ENCODE results near the gene ADAMTS2. TPM values are rescaled to one million over a fixed set of nuclear protein-coding genes. Genes with fewer than 3 reads are reported as not detected.
A peak's percentile ranks its signal among the peaks of the same experiment; 100 is the strongest.

The ADAMTS2 gene
- not detected in 2 replicates for total RNA-seq

DNA sequence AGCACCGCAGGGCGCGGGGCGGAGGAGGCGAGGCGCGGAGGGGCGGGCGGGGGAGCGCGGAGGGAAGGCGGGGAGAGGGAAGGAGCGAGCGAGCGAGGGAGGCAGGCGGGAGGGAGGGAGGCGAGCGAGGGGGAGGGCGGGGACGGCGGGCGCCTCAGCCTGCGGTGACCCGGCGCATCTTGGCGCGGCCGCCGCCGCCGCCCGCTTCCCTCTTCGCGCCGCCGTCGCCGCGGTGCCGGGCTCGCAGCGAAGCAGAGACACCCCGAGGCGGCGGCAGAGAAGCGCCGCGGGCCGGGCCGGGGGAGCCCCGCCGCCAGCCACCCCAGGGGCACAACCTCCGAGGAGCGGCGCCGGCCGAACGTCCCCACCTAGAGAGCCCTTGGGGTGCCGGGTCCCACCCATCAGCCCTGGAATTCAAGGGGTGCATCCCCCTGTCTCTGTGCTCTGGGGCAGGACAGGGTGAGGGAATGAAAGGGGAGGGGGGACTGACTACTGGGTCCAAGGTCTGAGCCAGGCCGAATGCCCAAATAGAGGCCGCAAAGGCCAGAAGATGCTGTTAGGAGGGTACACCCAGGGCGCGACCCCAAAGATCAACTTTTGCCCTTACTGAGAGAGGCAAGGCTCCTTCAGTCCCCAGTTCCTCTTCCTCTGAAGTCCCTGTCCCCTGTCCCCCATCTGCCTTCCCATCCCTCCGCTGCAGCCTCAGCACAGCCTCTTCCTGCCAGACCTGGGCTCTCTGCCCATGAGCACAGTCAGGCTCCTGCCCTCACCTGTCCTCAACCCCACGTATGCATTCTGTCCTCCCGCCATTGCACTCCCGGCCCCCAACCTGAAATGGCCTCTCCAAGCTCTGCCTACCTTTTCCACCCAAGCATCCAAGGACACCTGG, at the start of gene ADAMTS2:
Gene ADAMTS2 (minus strand): TSS at position 29 of the 889 bp plus-strand sequence. CDS start 133 bp downstream, outside the sequence.
- DNase-seq (no peak), ATAC-seq (ENCODE audit: low read depth) (no peak)
- intact Hi-C loops (cut with micrococcal nuclease) = no loop called here
- H3K4me1 Mint-ChIP-seq = peaks cover 18% of the 10 kb centered on the region
- POLR2A ChIA-PET = no interaction called here
- CTCF ChIA-PET = no interaction called here
- H3K9me3 Mint-ChIP-seq = no peaks in the 10 kb centered on the region
- H3K27me3 Mint-ChIP-seq = peaks cover 43% of the 10 kb centered on the region
- no peaks in the 10 kb centered on the region for H3K36me3 Mint-ChIP-seq (ENCODE audit: low read depth)
- H3K4me3 Mint-ChIP-seq = peak within 1 kb of the TSS; percentile 21
- no peak within 1 kb of the TSS for H3K27ac Mint-ChIP-seq
- TF ChIP-seq, protein P1, sequence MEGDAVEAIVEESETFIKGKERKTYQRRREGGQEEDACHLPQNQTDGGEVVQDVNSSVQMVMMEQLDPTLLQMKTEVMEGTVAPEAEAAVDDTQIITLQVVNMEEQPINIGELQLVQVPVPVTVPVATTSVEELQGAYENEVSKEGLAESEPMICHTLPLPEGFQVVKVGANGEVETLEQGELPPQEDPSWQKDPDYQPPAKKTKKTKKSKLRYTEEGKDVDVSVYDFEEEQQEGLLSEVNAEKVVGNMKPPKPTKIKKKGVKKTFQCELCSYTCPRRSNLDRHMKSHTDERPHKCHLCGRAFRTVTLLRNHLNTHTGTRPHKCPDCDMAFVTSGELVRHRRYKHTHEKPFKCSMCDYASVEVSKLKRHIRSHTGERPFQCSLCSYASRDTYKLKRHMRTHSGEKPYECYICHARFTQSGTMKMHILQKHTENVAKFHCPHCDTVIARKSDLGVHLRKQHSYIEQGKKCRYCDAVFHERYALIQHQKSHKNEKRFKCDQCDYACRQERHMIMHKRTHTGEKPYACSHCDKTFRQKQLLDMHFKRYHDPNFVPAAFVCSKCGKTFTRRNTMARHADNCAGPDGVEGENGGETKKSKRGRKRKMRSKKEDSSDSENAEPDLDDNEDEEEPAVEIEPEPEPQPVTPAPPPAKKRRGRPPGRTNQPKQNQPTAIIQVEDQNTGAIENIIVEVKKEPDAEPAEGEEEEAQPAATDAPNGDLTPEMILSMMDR (IDR thresholded peaks at IDR 0.05) = no peak

DNA sequence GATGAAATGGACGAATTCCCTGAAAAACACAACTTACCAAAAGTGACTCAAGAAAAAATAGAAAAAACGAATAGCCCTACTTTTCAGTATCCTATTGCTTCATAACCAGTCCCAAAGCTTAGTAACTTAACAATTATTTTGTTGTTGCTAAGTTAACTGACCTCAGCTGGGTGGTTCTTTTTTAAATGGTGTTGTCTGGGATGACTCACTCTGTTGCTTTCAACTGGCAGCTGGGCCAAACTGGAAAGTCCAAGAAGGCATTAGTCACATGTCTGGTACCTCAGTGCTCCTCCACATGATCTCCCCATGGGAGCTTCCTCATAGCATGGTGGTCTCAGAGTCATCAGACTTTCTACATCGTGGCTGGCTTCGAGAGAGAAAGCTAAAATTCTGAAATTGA, 47.8 kb upstream of the ADAMTS2 start:
- DNase-seq (no peak), ATAC-seq (ENCODE audit: low read depth) (no peak)
- Mint-ChIP-seq H3K4me1 (no peaks in the 10 kb centered on the region), H3K27ac (no peak overlapping the region), H3K27me3 (peaks cover 3% of the 10 kb centered on the region), H3K9me3 (peaks cover 33% of the 10 kb centered on the region), H3K4me3 (no peak overlapping the region), H3K36me3 (ENCODE audit: low read depth) (peaks cover 5% of the 10 kb centered on the region)
- ChIA-PET CTCF (no interaction called here), POLR2A (no interaction called here)
- intact Hi-C loops (cut with micrococcal nuclease) = no loop called here
- TF ChIP-seq, protein P1 (IDR thresholded peaks at IDR 0.05) = no peak

DNA sequence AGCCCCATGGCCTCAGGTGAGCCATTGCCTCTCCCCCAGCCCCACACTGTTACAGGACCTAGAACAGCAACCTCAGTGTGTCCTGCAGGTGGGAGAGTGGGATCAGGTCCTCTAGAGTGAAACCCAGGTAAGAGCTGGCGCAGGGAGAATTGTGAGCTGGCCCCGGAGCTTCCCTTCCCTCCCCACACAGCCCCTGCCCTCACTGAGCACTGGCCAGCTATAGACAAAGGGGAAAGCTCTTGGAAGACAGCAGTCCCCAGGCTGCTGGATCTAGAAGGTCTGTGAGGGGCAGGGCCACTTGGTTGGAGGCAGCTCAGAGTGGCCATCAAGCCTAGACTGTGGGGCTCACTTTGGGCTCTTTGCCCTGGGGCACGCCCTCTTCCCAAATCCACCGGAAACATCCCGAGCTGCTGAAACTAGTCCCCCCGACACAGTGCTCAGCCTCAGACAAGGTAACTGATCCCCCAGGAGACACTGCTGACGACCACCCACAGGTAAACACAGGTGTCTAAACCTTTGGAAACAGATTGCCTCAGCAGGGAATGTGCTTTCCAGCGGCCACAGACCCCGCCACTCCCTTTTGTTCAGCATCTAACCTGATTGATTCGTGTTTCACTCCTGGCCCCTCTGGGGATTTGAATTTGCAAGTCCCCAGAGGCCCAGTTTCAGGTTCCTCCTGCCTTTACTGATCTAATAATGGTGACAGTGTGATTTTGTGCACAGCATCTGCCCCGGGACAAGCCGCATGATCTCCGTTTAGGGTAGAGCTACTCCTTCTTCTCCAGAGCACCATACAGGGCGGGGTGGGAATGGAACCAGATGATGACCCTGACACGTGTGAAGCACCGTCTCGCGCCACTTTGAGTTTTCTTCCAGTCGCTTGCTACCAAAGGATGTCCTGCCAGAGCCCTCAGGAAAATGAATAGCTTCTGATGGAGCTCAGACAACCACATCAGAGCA, 42.2 kb upstream of the ADAMTS2 start:
- ChIA-PET CTCF (no interaction called here), POLR2A (no interaction called here)
- intact Hi-C loops (cut with micrococcal nuclease) = no loop called here
- peaks cover 3% of the 10 kb centered on the region for H3K4me1 Mint-ChIP-seq
- no peak overlapping the region for H3K4me3 Mint-ChIP-seq
- peaks cover 5% of the 10 kb centered on the region for H3K36me3 Mint-ChIP-seq (ENCODE audit: low read depth)
- peaks cover 12% of the 10 kb centered on the region for H3K27me3 Mint-ChIP-seq
- H3K27ac Mint-ChIP-seq = no peak overlapping the region
- DNase-seq = no peak
- TF ChIP-seq, protein P1 (IDR thresholded peaks at IDR 0.05) = no peak
- no peak for ATAC-seq (ENCODE audit: low read depth)
- H3K9me3 Mint-ChIP-seq = peaks cover 23% of the 10 kb centered on the region

DNA sequence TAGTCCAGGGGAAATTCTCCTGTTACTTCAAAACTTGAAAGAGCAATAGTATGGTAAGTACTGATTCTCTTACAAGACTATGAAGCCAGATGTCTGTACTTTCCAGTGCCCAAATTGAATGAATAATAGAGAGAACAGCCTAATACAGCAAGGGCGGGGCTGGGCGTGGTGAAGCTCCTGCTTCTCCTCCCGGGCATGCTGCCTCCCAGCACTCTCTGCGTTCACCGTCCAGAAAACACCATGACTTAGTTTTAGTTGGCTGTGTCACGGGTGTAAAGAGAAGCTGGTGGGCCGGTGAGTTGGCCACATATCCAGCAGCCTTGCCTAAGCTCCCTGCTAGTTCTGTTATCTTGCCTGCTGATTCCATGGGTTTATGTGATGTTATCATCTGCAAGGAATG, 40.7 kb upstream of the ADAMTS2 start:
- CTCF ChIA-PET = no interaction called here
- intact Hi-C loops (cut with micrococcal nuclease) = no loop called here
- POLR2A ChIA-PET = no interaction called here
- no peak for ATAC-seq (ENCODE audit: low read depth)
- TF ChIP-seq, protein P1 (IDR thresholded peaks at IDR 0.05) = no peak
- no peak for DNase-seq
- peaks cover 3% of the 10 kb centered on the region for H3K4me1 Mint-ChIP-seq
- peaks cover 20% of the 10 kb centered on the region for H3K9me3 Mint-ChIP-seq
- H3K27ac Mint-ChIP-seq = no peak overlapping the region
- peaks cover 4% of the 10 kb centered on the region for H3K36me3 Mint-ChIP-seq (ENCODE audit: low read depth)
- no peak overlapping the region for H3K4me3 Mint-ChIP-seq
- peaks cover 12% of the 10 kb centered on the region for H3K27me3 Mint-ChIP-seq

DNA sequence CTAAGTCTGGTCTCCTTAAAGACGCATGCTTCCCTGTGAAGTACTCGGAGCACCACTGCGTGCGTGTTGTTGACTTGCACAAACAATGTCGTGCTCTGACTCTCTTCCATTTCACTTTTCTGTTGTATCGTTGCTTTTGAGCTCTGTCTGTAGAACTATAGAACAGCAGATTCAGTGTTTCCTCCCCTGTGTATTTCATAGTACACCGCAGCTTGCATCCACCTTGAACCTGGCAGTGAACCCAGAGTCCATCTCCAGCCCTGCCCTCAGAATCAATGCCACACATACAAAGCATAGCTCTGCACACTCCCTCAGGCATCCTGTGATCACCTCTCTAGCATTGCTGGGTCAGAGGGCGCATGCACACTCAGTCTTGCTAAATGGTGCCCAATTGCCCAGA, 37.2 kb upstream of the ADAMTS2 start:
- ChIA-PET CTCF (no interaction called here), POLR2A (no interaction called here)
- DNase-seq = no peak
- H3K27me3 Mint-ChIP-seq = peaks cover 4% of the 10 kb centered on the region
- H3K4me3 Mint-ChIP-seq = no peak overlapping the region
- no peaks in the 10 kb centered on the region for H3K4me1 Mint-ChIP-seq
- intact Hi-C loops (cut with micrococcal nuclease) = no loop called here
- no peaks in the 10 kb centered on the region for H3K36me3 Mint-ChIP-seq (ENCODE audit: low read depth)
- H3K27ac Mint-ChIP-seq = no peak overlapping the region
- TF ChIP-seq, protein P1 (IDR thresholded peaks at IDR 0.05) = no peak
- peaks cover 1% of the 10 kb centered on the region for H3K9me3 Mint-ChIP-seq
- no peak for ATAC-seq (ENCODE audit: low read depth)

All from activated B cell treated with CpG ODN at 0.5 μM for 24 hours (primary cell).